Astrocyte (in vitro differentiated cells and primary cell): ENCODE measurements around the gene GKN2. TPM values are rescaled to one million over a fixed set of nuclear protein-coding genes. Genes with fewer than 3 reads are reported as not detected.
A peak's percentile ranks its signal among the peaks of the same experiment; 100 is the strongest.

Experiments used
- DNase-seq: peaks from one replicate; pipeline ENCODE4 v3.0.0-alpha.2; 2010; ENCODE audit warnings: low read depth
- FAIRE-seq: peaks from 2 replicates; lab custom pipeline; 2011; peaks lifted over from hg19 to GRCh38; lab: Jason Lieb, UNC
- H2AFZ ChIP-seq: 2 replicates; pipeline ENCODE4 v1.6.0; 2012; ENCODE audit warnings: low read depth, low read length, inconsistent platforms
- H3K27ac ChIP-seq: 2 replicates; pipeline ENCODE4 v1.5.1; 2011; ENCODE audit warnings: low read depth, low read length, inconsistent platforms
- H3K27me3 ChIP-seq: 2 replicates; pipeline ENCODE4 v1.6.0; 2011; ENCODE audit warnings: low read length, inconsistent platforms; ENCODE audit not compliant: insufficient read depth
- H3K36me3 ChIP-seq: 2 replicates; pipeline ENCODE4 v1.5.1; 2011; ENCODE audit warnings: low read length, inconsistent platforms; ENCODE audit not compliant: insufficient read depth
- H3K4me1 ChIP-seq: 2 replicates; pipeline ENCODE4 v1.5.1; 2011; ENCODE audit warnings: low read length, inconsistent platforms; ENCODE audit not compliant: insufficient read depth
- H3K4me2 ChIP-seq: 2 replicates; pipeline ENCODE4 v1.6.0; 2012; ENCODE audit warnings: low read length, inconsistent platforms
- H3K4me3 ChIP-seq: 2 replicates; pipeline ENCODE4 v1.5.1; 2011; ENCODE audit warnings: low read depth, mild to moderate bottlenecking, low read length, inconsistent platforms; ENCODE audit not compliant: insufficient read depth
- H3K79me2 ChIP-seq: 2 replicates; pipeline ENCODE4 v1.6.0; 2012; ENCODE audit warnings: mild to moderate bottlenecking, low read length, inconsistent platforms; ENCODE audit not compliant: insufficient read depth
- H3K9ac ChIP-seq: 2 replicates; pipeline ENCODE4 v1.6.0; 2012; ENCODE audit warnings: mild to moderate bottlenecking, low read length, inconsistent platforms
- H3K9me3 ChIP-seq: 2 replicates; pipeline ENCODE4 v1.5.1; 2012; ENCODE audit warnings: low read depth, mild to moderate bottlenecking, low read length, inconsistent platforms; ENCODE audit not compliant: insufficient read depth
- H4K20me1 ChIP-seq: 2 replicates; pipeline ENCODE4 v1.6.0; 2012; ENCODE audit warnings: low read length, inconsistent platforms; ENCODE audit not compliant: insufficient read depth
- H3K27ac Mint-ChIP-seq: one replicate; pipeline ENCODE4 v1.8.0; 2021; ENCODE audit warnings: mild to moderate bottlenecking, mixed read lengths; ENCODE audit not compliant: unreplicated experiment
- H3K27me3 Mint-ChIP-seq: one replicate; pipeline ENCODE4 v1.8.0; 2021; ENCODE audit warnings: low read depth, mixed read lengths; ENCODE audit not compliant: unreplicated experiment
- H3K36me3 Mint-ChIP-seq: one replicate; pipeline ENCODE4 v1.8.0; 2021; ENCODE audit warnings: low read depth, mixed read lengths; ENCODE audit not compliant: unreplicated experiment
- H3K4me1 Mint-ChIP-seq: one replicate; pipeline ENCODE4 v1.8.0; 2021; ENCODE audit warnings: low read depth, mixed read lengths; ENCODE audit not compliant: unreplicated experiment
- H3K4me3 Mint-ChIP-seq: one replicate; pipeline ENCODE4 v1.8.0; 2021; ENCODE audit warnings: mild to moderate bottlenecking, moderate library complexity, mixed read lengths; ENCODE audit not compliant: unreplicated experiment
- H3K9me3 Mint-ChIP-seq: one replicate; pipeline ENCODE4 v1.8.0; 2021; ENCODE audit warnings: mild to moderate bottlenecking, mixed read lengths; ENCODE audit not compliant: unreplicated experiment
- EZH2 ChIP-seq: IDR thresholded peaks from 2 replicates; pipeline ENCODE4 v1.6.1; 2012; ENCODE audit warnings: mild to moderate bottlenecking, low read length, inconsistent platforms; ENCODE audit not compliant: insufficient read depth
- total RNA-seq: library from RNA; stranded (reverse); gene quantifications from 2 replicates; pipeline ENCODE4 v1.2.1, GENCODE V29; 2021
- TF ChIP-seq, protein P1 (sequence below): IDR thresholded peaks from 2 replicates; pipeline ENCODE4 v1.5.1; 2011; ENCODE audit warnings: low read depth, mild to moderate bottlenecking, inconsistent platforms, low read length, moderate library complexity; ENCODE audit not compliant: insufficient read depth

GKN2 gene
- total RNA-seq, 1 donor from 2014 or later: not detected

DNA sequence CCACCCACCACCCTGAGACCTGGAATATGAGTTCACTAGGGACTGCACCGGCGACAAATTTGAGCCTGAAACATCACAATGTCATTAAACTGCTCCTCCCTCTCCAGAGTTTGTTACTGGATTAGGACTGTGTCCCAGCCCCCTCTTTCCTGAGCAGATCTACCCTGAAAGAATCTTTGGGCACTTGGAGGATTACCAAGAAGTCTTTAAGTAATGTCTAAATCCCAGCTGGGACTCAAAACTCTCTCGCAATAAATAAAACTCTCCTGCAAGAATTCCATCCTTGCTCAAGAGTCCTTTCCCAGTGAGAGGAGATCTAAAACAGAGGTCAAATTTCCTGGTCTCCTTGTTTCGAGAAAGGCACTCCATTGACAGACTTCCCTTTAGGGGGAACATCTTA lies 20.9 kb downstream of the GKN2 start:
- Histone ChIP-seq H3K27ac (no peak overlapping the region), H3K79me2 (no peaks in the 10 kb centered on the region), H3K9me3 (no peaks in the 10 kb centered on the region), H3K4me1 (peaks cover 15% of the 10 kb centered on the region), H3K36me3 (no peaks in the 10 kb centered on the region), H3K27me3 (no peaks in the 10 kb centered on the region), H3K9ac (no peak overlapping the region), H4K20me1 (no peaks in the 10 kb centered on the region), H3K4me2 (no peak overlapping the region), H2AFZ (no peak overlapping the region), H3K4me3 (no peak overlapping the region)
- Mint-ChIP-seq H3K9me3 (peaks cover 4% of the 10 kb centered on the region), H3K36me3 (no peaks in the 10 kb centered on the region), H3K4me1 (peaks cover 14% of the 10 kb centered on the region), H3K27me3 (peaks cover 10% of the 10 kb centered on the region), H3K27ac (no peak overlapping the region), H3K4me3 (no peak overlapping the region)
- TF ChIP-seq, protein P1, sequence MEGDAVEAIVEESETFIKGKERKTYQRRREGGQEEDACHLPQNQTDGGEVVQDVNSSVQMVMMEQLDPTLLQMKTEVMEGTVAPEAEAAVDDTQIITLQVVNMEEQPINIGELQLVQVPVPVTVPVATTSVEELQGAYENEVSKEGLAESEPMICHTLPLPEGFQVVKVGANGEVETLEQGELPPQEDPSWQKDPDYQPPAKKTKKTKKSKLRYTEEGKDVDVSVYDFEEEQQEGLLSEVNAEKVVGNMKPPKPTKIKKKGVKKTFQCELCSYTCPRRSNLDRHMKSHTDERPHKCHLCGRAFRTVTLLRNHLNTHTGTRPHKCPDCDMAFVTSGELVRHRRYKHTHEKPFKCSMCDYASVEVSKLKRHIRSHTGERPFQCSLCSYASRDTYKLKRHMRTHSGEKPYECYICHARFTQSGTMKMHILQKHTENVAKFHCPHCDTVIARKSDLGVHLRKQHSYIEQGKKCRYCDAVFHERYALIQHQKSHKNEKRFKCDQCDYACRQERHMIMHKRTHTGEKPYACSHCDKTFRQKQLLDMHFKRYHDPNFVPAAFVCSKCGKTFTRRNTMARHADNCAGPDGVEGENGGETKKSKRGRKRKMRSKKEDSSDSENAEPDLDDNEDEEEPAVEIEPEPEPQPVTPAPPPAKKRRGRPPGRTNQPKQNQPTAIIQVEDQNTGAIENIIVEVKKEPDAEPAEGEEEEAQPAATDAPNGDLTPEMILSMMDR: no peak
- no peak for DNase-seq
- FAIRE-seq: no peak

DNA sequence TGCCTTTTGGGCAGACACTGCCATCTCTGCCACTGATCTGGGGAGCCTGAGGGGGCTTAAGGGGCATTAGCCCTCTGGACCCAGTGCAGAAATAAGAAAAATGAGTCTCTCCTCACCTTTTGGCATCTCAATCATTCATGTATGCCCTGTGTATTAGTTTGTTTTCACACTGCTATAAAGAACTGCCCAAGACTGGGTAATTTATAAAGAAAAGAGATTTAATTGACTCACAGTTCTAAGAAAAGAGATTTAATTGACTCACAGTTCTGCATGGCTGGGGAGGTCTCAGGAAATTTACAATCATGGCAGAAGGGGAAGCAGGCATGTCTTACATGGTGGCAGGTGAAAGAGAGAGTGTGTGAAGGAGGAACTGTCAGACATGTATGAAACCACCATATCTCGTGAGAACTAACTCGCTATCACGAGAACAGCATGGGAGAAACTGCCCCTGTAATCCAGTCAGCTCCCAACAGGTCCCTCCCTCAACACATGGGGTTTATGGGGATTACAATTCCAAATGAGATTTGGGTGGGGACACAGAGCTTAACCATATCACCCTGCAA lies 21.5 kb downstream of the GKN2 start:
- peaks cover 4% of the 10 kb centered on the region for H3K9me3 Mint-ChIP-seq

DNA sequence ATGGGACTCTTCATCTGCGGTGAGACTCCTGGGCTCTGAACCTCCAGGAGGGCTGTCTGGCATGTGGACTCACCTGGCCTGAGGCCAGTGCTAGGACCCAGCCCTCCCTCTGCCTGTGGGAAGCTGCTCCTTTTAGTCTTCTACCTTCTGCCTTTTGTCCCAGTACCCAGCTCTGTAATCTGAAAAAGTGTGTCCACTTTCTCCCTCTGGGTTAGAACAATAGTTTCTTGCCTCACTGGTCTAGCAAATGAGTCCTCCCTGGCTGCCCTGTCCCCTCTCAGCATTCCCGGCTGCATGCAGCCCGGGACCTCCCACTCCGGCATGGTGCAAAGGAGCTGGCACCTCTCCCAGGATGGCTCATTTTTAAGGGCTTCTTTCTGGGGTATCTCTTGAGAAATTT lies 25.9 kb downstream of the GKN2 start:
- no peaks in the 10 kb centered on the region for H3K36me3 ChIP-seq
- H3K4me2 ChIP-seq: peak overlapping the region; percentile 23
- no peaks in the 10 kb centered on the region for H3K79me2 ChIP-seq
- TF ChIP-seq EZH2: no peak
- TF ChIP-seq, protein P1: no peak
- no peaks in the 10 kb centered on the region for H3K9me3 ChIP-seq
- DNase-seq (no peak), FAIRE-seq (no peak)
- H3K36me3 Mint-ChIP-seq: no peaks in the 10 kb centered on the region
- H3K4me1 Mint-ChIP-seq: peaks cover 9% of the 10 kb centered on the region
- H2AFZ ChIP-seq: peak overlapping the region; percentile 39
- H3K27ac Mint-ChIP-seq: no peak overlapping the region
- H3K4me1 ChIP-seq: peaks cover 17% of the 10 kb centered on the region
- no peak overlapping the region for H3K4me3 Mint-ChIP-seq
- no peak overlapping the region for H3K4me3 ChIP-seq
- H3K27me3 ChIP-seq: no peaks in the 10 kb centered on the region
- H4K20me1 ChIP-seq: no peaks in the 10 kb centered on the region
- H3K9me3 Mint-ChIP-seq: peaks cover 1% of the 10 kb centered on the region
- H3K27me3 Mint-ChIP-seq: peaks cover 12% of the 10 kb centered on the region
- H3K27ac ChIP-seq: no peak overlapping the region
- no peak overlapping the region for H3K9ac ChIP-seq

More for the DNA sequence above, 21.5 kb downstream of the GKN2 start:
- FAIRE-seq (no peak), DNase-seq (no peak)
- H3K4me3 ChIP-seq: no peak overlapping the region
- H2AFZ ChIP-seq: no peak overlapping the region
- TF ChIP-seq, protein P1: no peak
- TF ChIP-seq EZH2: no peak
- no peak overlapping the region for H3K4me2 ChIP-seq
- peaks cover 13% of the 10 kb centered on the region for H3K27me3 Mint-ChIP-seq
- H3K79me2 ChIP-seq: no peaks in the 10 kb centered on the region
- no peak overlapping the region for H3K27ac Mint-ChIP-seq
- H3K4me1 ChIP-seq: peaks cover 15% of the 10 kb centered on the region
- H3K27me3 ChIP-seq: no peaks in the 10 kb centered on the region
- H3K36me3 Mint-ChIP-seq: no peaks in the 10 kb centered on the region
- H3K36me3 ChIP-seq: no peaks in the 10 kb centered on the region
- no peaks in the 10 kb centered on the region for H3K9me3 ChIP-seq
- H3K27ac ChIP-seq: no peak overlapping the region
- H4K20me1 ChIP-seq: no peaks in the 10 kb centered on the region
- peaks cover 13% of the 10 kb centered on the region for H3K4me1 Mint-ChIP-seq
- H3K9ac ChIP-seq: no peak overlapping the region
- H3K4me3 Mint-ChIP-seq: no peak overlapping the region
